ENCODE data around the gene NPLOC4.

The NPLOC4 gene

DNA sequence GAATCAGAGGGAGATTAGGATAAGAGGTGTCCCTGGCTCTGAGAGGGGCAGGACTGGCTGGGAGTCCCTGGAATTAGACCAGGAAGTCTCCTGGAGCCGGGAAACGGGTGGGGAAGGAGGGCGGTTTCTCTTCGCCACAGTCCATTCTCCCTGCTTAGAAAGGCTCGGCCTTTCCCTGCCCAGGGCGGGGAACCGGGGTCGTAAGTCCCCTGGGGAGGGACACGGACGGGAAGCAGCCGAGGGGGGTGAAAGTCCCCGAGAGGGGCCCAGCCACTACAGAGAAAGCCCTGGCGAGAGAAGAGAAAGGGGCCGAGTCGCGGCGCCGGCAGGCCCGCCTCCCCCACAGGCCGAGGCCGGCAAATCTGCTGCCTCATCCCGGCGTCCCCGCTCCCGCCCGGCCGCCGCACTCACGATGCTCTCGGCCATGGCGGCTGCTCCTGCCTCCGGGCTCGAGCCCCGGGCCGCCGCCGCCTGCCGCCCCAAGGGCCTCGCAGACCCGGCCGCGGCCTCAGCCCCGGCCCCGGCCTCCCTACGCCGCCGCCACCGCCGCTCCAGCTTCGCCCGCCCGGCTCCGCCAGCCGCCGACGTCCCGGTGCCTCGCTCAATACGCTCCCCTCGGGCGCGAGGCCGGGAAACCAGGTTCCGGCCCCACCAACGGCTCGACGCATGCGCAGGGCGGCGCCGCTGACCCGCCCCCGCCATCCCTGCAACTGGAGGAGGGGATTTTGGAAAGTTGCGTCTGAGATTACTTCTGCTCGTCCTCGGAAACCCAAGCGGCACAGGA lies at the start of gene NPLOC4, which contains the start of gene TSPAN10:
NPLOC4 (minus strand) TSS at position 608 of the 784 bp plus-strand sequence; CDS start at position 426, 182 bp downstream.
TSPAN10 (plus strand) TSS at position 692 of the 784 bp plus-strand sequence. CDS start 5,217 bp downstream, outside the sequence.
- DNase-seq, result peak; percentile 91

DNA sequence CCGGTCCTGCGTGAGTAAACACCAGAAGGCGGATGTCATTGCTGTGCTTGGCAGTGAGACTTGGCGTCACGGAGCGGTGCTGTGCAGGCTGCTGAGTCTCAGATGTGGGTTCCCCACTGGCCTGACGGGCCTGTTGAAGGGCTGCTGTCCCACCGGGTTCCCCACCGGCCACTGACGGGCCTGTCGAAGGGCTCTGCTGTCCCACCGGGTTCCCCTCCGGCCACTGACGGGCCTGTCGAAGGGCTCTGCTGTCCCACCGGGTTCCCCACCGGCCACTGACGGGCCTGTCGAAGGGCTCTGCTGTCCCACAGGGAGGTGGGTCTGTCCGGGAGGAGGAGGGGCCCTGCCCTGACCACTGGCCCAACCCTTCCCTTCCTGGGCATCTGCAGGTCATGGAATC lies 49.7 kb upstream of the NPLOC4 start:
- DNase-seq, result no peak

DNA sequence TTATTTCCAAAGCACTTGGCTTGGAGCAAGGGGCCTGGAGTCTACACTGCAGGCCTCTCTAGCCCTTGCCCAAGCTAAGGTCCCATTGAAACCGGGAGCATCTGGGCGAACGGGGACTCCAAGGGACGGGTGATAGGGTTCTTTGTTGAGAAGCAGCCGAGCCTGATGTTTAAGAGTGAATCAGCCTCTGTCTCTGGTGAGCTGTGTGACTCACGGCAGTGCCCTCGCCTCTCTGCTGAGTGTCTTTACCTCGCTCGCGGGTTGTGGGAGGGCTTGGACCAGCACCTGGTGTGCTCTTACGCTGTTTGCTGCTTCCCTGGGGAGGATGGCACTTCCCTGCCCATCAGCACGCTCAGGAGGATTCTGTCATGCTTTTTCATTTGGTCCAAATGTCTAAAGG lies 48.2 kb upstream of the NPLOC4 start:
- DNase-seq, result no peak

DNA sequence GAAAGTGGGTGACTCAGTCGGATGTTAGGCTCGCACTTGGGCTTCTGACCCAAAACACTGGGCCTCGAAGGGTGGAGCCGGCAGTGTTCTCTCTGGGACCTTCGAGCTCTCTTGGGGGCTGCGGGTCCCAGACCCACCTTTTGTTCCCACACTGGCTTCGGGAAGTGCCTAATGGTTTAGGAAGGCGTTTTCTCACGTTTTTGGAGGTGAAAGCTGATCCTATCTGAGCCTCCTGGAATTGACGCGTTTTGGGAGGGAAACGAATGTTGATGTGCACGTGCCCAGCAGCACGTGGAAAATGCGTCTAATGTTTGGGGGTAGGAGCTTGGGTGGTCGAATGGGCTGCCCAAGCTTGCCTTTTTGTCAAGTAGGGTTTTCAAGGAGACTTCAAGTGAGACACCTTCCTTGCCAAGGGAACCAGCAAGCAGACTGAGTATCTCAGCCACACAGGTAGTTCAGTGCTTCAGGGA lies 47.6 kb upstream of the NPLOC4 start:
- no peak for DNase-seq

DNA sequence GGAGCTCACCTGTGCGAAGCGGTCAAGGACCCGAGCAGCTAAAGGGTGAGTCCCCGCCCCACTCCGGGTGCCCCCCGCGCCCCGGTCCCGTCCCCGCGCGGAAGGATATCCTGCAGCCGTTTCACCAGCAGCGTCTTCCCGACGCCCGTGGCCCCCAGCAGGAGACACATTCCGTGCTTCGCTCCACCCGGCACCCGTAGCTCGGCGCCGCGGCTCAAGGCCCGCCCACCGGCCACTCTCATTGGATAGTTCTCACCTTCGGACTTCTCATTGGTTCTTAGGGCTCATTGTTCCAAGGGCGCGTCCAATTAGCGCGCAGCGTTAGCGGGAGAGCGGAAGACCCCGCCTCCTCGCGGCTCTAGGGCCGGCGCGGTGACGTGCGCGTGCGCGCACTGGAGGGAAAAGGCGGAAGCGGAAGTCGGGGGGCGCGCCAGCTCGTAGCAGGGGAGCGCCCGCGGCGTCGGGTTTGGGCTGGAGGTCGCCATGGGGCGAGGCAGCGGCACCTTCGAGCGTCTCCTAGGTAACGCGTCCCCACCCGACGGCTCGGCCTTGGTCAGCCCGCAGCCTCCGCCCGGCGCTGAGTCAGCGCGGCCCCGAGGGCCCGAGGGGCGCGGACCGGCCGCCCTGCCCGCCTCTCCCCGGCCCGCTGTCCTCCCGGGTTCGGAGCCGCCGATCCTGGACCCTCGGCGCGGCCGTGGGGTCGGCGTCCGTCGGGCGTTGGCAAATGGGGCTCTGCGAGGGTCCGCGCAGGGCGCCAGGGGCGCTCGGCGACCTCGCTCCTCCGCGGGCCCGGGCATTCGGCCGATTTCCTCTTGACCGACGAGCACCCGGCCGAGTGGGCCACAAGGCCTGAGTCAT lies 46.9 kb upstream of the NPLOC4 start, which contains the start of the genes ARL16 and HGS:
ARL16 (minus strand) TSS at position 214 of the 858 bp plus-strand sequence; CDS start at position 170, 44 bp downstream.
HGS (plus strand) TSS at position 428 of the 858 bp plus-strand sequence; CDS start at position 484, 56 bp downstream.
- peak; percentile 100 for DNase-seq

DNA sequence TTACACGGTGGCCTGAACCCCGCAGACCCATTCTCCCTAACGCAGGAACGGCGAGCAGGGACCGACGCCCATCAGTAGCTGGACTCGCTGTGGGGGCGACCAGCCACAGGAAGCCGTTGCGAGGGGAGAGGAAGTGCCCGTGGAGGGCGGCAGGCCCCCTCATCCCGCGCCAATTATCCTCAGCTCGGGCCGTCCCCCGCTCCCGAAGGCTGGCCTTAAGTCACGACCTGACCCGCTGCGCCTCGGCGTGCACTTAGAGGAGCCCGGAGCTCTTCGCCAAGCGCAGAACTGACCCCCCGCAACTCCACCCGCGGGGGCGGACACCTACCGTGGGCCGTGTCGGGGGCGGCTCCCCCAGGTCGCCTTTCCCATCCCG lies 46.3 kb upstream of the NPLOC4 start:
- DNase-seq, result peak; percentile 59

DNA sequence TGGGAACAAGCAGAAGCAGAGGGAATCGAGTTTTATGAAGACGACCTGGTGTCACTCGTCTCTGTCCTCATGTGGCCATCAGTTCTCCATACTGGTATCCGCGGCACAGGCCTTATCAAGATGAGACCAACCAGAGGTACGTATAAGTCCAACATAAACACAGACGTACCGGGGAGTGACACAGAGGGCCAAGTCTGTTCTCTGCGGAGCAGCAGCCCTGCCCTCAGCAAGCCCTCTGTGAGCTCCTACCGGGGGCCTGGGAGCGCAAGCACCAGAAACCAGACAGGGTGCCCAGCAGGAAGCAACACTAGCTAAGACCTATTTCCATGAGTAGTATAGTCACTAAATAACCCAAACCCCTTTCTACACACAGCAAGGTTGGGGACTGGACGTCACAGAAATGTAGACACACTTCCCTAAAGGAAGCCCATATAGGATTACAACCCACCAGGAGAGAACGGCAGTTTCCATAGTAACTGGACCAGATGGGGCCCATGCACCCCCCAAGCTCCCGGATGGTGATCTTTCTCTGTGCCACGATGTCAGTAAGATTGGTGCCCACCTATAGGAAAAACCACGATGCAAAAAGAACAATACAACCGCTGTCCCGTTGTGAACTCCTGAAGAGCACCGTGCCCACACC lies 45.8 kb upstream of the NPLOC4 start:
- DNase-seq, result no peak

DNA sequence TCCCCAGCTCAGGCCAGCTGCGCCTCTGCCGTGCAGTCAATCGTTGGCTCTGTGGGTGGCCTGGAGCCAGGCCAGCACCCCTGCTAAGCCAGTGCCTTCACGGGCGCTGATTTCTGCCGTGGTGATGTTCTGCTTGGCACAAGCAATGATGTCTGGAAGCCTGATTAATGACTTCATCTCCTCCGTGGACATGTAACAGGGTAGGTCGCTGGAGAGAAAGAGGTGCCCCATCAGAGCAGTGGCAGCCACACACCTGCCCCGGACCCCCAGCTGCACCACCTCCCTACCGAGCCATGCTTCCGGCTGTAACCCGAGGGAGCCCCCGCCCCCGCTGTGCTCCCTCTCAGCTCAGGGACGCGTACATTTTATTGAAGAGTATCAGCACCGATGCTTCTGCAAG lies 44.8 kb upstream of the NPLOC4 start:
- DNase-seq, result no peak

DNA sequence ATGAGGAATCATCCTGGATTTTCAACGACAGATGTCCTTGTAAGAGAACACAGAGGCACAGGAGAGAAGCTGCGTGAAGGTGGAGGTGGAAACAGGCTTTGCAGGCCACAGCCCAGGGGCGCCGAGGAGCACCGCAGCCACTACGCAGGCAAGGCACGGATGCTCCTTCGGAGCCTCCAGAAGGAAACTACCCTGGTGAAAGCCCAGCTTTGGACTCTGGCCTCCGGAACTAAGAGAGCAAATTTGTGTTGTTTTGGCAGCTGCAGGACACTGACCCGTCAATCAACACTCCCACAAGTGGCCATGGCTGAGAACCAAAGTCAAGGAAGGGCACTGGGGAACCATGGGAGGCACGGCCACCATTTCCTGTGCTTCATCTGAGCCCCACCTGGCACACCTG lies 43.2 kb upstream of the NPLOC4 start:
- no peak for DNase-seq

DNA sequence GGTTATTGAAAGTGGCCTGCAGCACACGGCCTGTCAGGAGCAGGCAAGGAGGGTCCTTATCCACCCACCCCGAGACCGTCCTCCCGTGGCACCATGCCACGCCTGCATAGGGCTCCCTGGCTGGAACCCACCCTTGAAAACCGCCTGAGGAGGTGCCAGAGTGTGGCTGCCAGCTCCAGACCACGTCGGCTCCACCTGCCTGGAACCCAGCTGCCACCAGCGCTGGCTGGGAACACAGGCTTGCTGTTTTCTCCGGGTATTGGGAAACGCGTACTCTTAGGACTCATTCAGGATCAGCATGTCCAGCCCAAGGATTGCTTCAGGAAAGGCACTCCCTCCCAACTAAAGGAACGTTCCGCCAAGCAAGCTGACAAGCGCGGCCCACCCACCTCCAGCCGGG lies 40.0 kb upstream of the NPLOC4 start:
- no peak for DNase-seq

DNA sequence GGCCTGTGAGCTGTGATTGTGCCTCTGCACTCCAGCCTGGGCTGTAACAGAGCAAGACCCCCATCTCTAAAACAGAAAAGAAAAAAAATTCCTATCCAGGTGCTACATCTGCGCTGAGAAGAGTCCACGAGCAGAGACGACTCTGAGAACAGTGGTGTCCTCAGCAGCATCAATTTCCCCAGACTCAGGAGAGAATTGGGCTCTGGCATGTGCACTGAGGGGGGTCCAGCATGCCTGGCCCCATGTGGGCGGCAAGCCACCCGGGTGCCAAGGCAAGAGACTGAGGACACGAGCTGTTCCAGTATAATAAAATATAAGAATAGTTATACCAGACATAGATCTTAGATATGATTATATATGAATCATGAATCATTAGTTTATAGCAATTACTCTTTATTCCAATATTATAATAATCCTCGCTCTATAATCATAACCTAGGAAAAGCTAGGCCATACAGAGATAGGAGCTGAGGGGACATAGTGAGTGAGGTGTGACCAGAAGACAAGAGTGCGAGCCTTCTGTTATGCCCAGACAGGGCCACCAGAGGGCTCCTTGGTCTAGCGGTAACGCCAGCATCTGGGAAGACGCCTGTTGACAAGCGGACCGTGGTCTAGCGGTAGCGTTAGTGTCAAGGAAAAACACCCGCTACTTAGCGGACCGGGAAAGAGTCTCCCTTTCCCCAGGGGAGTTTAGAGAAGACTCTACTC lies 38.8 kb upstream of the NPLOC4 start:
- peak; percentile 32 for DNase-seq

DNA sequence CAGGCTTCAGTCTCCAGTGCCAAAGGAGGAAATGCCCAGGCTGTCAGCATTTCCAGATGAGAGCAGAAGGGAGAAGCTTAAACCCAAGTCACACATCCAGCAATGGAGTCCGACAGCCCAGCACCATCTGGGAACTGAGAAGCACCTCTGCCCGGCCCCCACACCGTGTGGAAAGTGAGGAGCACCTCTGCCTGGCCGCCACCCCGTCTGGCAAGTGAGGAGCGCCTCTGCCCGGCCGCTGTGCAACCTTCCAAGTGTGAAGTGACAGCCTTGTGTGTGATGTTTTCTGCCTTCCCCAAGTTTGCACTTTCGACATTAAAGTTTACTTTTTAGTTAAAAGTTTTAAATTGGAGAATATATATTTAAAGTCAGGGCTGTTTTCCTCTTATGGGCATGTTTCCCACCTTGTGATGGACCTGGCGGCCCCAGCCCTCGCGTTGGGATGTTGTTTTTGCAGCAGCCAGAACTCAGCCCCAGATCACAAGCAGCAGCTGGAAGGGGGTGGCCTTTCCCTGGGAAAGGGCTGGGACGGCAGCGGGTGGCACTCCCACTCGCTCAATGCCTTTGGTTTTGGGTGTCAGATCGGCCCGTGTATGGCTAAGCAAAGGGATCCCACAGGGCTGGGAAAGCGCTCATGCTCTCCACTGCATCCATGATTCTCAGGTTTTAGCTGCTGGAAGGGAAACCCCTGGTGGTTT lies 36.8 kb upstream of the NPLOC4 start:
- DNase-seq, result no peak

DNA sequence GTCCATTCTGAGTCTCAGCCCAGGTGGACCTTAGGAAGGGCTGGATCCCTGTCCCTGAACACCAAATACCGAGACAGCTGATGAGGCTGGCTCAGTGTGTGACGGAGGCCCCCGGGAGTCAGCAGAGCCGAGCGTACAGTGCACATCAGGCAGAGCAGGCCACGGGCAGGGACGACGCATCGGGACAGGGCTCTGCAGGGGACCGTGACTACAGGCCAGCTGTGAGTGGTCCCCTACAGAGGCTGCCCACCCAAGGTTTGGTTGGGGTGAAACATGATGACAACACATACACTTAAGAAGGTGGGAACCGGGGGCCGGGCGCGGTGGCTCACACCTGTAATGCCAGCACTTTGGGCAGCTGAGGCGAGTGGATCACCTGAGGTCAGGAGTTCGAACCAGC lies 36.0 kb upstream of the NPLOC4 start:
- DNase-seq, result no peak

DNA sequence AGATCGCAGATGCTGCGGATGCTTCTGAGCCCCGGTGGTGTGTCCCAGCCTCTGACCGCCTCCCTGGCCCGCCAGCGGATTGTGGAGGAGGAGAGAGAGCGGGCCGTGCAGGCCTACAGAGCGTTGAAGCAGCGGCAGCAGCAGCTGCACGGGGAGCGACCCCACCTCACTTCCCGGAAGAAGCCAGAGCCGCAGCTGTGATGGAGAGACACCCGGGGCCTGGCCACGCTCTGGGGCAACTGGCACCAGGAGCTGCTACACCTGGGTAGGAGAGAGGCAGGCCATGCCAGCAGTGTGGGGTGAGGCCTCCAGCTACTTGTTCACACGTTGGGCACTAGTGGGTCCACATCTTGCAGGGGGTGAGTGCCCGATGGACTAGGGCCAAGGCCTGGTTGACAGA lies 35.6 kb upstream of the NPLOC4 start:
- DNase-seq, result no peak

DNA sequence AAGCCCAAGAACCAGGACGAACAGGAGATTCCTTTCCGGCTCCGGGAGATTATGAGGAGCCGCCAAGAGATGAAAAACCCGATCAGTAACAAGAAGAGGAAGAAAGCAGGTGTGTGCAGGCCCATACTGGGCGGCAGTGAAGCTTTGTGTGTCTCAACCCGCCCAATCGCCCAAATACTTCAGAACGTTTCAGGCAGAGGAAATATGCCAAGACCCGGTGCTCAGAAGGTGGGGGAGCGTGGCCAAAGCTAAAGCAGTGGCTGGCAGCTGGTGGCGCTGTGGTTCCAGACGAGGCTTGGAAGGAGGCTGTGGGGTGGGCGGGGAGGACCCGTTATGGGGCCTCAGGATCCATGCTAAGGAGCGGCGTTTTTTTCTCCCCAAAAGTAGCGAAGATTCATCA lies 30.8 kb upstream of the NPLOC4 start:
- DNase-seq, result no peak

DNA sequence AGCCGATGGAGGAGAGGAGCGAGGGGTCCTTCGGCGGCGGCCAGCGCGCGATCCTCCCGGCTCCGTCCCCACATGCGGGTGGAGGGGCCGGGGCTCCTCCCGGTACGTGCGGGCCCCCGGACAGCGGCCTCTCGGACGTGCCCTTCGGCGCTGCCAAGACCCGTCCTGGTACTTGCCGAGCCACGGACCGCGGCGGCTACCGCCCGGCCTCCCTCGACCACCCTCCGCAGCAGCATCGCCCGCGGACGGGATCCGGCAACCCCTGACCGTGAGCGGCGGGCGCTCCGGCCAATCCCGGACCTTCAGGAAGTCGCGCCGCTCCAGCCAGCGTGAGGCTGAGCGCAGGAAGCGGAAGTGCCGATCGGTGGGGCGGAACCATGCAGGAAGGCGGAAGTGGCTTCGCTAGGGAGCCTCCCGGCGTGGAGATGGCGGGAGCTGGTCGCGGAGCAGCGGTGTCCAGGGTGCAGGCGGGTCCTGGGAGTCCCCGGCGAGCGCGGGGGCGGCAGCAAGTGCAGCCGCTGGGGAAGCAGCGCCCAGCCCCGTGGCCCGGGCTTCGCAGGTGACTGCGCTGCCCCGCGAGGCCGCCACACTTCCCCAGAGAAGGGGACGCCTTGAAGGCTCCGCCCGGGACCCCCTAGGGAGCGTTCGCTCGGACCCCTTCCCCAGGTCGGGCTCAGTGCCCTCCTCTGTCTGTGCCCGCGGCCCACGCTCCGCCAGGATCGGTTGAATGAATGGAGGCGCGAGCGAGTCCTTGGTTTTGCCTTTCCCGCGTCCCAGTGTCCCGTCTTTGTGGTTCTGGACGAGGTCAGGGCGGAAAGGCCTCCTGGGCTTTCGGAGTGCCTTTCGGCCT lies 29.7 kb upstream of the NPLOC4 start, which contains the start of the genes CCDC137 and OXLD1:
CCDC137 (plus strand) TSS at position 396 of the 850 bp plus-strand sequence; CDS start at position 426, 30 bp downstream.
OXLD1 (minus strand) TSS at position 264 of the 850 bp plus-strand sequence; CDS start at position 236, 28 bp downstream.
- peak; percentile 95 for DNase-seq

DNA sequence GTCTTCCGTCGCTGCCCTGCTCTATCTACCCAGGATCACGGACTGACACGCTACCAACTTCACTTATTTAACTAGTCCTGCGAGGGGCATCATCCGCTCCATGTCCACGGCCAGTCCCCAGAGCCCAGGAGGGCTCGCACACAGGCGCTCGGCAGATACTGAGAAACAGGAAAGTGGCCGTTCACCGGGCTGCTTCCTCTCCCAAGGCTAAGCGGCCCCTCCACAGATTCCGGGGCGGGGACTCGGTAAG lies 29.1 kb upstream of the NPLOC4 start:
- DNase-seq, result no peak

DNA sequence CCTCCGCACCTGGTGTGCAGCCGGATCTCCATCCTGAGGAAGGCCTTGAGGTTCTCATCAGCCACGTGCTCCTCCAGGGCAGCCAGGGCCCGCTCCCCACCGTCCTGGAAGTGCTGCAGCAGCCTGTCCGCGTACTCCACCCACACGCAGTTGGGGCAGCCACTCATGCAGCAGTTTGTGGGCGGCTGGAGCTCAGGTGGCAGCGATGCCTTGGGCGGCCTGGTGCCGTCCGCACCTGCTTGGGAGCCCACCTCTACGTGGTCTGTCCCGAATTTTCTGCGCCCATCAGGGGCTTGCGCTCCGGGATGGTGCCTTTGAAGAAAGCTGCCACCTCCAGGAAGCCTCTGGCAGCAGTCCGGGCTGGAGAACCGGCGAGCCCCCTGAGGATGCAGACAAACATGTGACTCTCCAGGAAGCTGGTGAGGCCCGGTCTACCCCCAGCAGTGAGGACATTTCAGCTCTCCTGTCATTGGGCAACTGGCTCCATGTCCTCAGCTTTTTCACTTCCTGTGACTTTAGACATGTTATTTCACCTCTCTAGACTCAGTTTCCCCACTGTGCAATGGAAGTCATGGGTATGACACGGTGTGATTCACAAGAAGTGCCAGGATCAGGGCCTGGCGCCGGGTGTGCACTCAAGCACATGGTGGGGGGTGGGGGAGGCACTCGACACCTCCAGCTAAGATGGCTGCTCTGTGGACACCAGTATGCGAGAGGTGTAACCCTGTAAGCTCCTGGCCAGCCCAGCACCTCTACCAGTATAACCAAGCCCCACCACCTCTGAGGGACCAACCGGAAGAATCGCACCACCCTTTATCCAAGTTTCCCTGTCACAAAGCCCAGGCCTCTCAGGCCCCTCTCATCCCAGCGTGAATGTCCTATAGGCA lies 28.5 kb upstream of the NPLOC4 start:
- no peak for DNase-seq

DNA sequence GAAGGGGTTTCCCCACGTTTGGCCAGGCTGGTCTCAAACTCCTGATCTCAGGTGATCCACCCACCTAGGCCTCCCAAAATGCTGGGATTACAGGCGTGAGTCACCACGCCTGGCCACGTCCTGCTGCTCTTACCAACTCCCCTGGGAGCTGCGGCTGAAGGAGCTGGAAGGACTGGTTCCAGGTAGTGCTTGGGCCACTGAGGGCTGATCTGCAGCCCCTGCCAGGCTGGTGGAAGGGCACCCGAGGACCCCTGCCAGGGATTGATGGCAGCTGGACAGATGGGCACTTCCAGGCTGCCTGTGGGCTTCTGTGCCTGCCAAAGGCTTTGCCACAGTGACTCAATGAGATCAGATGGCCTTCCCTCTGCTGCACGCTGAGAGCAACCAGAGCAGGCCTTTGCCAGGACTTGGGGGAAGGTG lies 27.1 kb upstream of the NPLOC4 start:
- no peak for DNase-seq

DNA sequence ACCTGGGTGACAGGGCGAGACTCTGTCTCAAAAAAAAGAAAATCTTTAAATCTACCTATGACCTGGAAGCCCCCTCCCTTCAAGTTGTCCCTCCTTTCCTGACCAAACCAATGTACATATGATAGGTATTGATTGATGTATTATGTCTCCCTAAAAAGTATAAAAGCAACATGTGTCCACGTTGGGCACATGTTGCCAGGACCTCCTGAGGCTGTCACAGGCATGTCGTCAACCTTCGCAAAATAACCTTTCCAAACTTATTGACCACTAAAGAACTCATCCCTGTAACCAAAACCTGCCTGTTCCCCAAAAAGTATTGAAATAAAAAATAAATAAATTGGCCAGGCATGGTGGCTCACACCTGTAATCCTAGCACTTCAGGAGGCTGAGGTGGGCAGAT lies 25.1 kb upstream of the NPLOC4 start:
- DNase-seq, result no peak
